ENCODE measurements around the gene OR12D1.
"Not testable (repeated sequence)": the region's sequence is repeated elsewhere in the genome, so short reads cannot be mapped to it uniquely, and the experiment has no call there.

DNA sequence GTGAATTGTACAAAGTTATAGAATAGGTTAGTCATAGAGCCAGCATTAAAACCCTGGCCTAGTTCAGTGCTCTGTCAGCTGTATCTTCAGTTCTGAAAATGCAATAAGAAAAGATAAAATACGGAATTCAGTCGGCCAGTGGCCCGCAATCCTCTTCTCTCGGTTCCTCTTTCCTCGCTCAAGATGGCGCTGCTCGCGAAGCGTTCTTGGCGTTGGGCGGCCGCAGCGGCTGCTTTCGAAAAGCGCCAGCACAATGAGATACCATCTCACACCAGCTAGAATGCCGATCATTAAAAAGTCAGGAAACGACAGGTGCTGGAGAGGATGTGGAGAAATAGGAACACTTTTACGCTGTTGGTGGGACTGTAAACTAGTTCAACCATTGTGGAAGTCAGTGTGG, 22.0 kb downstream of the OR12D1 start:
- not testable (repeated sequence) for TF ChIP-seq POLR2A (IDR thresholded peaks at IDR 0.05)
- TF ChIP-seq, protein P1, sequence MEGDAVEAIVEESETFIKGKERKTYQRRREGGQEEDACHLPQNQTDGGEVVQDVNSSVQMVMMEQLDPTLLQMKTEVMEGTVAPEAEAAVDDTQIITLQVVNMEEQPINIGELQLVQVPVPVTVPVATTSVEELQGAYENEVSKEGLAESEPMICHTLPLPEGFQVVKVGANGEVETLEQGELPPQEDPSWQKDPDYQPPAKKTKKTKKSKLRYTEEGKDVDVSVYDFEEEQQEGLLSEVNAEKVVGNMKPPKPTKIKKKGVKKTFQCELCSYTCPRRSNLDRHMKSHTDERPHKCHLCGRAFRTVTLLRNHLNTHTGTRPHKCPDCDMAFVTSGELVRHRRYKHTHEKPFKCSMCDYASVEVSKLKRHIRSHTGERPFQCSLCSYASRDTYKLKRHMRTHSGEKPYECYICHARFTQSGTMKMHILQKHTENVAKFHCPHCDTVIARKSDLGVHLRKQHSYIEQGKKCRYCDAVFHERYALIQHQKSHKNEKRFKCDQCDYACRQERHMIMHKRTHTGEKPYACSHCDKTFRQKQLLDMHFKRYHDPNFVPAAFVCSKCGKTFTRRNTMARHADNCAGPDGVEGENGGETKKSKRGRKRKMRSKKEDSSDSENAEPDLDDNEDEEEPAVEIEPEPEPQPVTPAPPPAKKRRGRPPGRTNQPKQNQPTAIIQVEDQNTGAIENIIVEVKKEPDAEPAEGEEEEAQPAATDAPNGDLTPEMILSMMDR (IDR thresholded peaks at IDR 0.05) = not testable (repeated sequence)
